Hepatocyte (in vitro differentiated cells): Measurements from ENCODE around the gene UVRAG.

Source experiments
- EZH2 ChIP-seq: fragments of 200-600 bp; sonication (generic); IDR thresholded peaks from 2 replicates; pipeline ENCODE4 v1.6.1; 2016; ENCODE audit warnings: antibody characterized with exemption, mild to moderate bottlenecking, borderline replicate concordance
- TF ChIP-seq, protein P1 (sequence below): fragments of 200-600 bp; sonication (generic); IDR thresholded peaks from 2 replicates; pipeline ENCODE4 v1.5.1; 2016; ENCODE audit warnings: antibody characterized with exemption, mild to moderate bottlenecking; ENCODE audit not compliant: poor library complexity

DNA sequence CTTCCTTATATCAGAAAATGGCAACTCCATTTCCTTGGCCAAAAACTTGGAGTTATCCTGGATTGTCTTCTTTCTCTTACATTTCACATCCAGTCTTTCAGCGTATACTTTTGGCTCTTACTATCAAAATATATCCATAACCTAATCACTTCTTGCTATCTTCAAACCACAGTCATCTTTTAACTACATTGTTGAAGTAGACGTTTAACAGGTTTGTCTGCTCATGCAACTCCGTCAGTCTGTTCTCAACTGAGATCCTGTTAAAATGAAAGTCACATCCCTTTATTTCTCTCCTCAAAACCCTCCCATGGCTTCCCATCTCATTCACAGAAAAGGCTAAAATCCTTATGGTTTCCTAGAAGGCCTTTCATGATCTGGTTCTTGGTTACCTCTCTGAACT, 41.9 kb downstream of the UVRAG start:
- TF ChIP-seq, protein P1, sequence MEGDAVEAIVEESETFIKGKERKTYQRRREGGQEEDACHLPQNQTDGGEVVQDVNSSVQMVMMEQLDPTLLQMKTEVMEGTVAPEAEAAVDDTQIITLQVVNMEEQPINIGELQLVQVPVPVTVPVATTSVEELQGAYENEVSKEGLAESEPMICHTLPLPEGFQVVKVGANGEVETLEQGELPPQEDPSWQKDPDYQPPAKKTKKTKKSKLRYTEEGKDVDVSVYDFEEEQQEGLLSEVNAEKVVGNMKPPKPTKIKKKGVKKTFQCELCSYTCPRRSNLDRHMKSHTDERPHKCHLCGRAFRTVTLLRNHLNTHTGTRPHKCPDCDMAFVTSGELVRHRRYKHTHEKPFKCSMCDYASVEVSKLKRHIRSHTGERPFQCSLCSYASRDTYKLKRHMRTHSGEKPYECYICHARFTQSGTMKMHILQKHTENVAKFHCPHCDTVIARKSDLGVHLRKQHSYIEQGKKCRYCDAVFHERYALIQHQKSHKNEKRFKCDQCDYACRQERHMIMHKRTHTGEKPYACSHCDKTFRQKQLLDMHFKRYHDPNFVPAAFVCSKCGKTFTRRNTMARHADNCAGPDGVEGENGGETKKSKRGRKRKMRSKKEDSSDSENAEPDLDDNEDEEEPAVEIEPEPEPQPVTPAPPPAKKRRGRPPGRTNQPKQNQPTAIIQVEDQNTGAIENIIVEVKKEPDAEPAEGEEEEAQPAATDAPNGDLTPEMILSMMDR = no peak
- no peak for TF ChIP-seq EZH2
